AG04450 (cell line): ENCODE data around the gene ALOX5. TPM values are rescaled to one million over a fixed set of nuclear protein-coding genes. Genes with fewer than 3 reads are reported as not detected.
"Not testable (repeated sequence)": the region's sequence is repeated elsewhere in the genome, so short reads cannot be mapped to it uniquely, and the experiment has no call there.

ENCODE experiments used
- CTCF ChIA-PET: fragments of 300-600, 350-600 bp; formaldehyde crosslinking; extraction: SDS; loops from one replicate; lab custom pipeline; 2022; ENCODE audit warnings: antibody characterized with exemption, inconsistent platforms; lab: Charles Lee
- POLR2A ChIA-PET: fragments of 350-600 bp; formaldehyde crosslinking; extraction: SDS; loops from one replicate; lab custom pipeline; 2021; ENCODE audit warnings: antibody characterized with exemption, inconsistent platforms; lab: Yijun Ruan, JAX
- DNase-seq: peaks from one replicate; pipeline ENCODE4 v3.0.0-alpha.2; 2011; ENCODE audit warnings: low read depth, low spot score
- H3K27ac ChIP-seq: one replicate; pipeline ENCODE4 v1.5.1; 2012; ENCODE audit warnings: low read depth, low read length, control low read depth
- H3K27me3 ChIP-seq: one replicate; pipeline ENCODE4 v1.6.0; 2012; ENCODE audit warnings: low read length; ENCODE audit not compliant: control insufficient read depth, insufficient read depth
- H3K4me3 ChIP-seq: 2 replicates; pipeline ENCODE4 v1.5.1; 2011; ENCODE audit warnings: mild to moderate bottlenecking, low read depth, low read length, control low read depth
- H3K9me3 ChIP-seq: 2 replicates; pipeline ENCODE4 v1.5.1; 2012; ENCODE audit warnings: low read length; ENCODE audit not compliant: control insufficient read depth, insufficient read depth
- polyA plus RNA-seq: library from polyadenylated mRNA; depleted of rRNA; stranded (reverse); fragments of >200 nt; gene quantifications from 2 replicates; pipeline ENCODE4 v1.2.3, GENCODE V29; 2011
- TF ChIP-seq, protein P1 (sequence below): IDR thresholded peaks from 2 replicates; pipeline ENCODE4 v1.5.1; 2011; ENCODE audit warnings: low read depth, low read length, control low read depth, inconsistent platforms

ALOX5 gene
- polyA plus RNA-seq, 1 experiment, result not detected

DNA sequence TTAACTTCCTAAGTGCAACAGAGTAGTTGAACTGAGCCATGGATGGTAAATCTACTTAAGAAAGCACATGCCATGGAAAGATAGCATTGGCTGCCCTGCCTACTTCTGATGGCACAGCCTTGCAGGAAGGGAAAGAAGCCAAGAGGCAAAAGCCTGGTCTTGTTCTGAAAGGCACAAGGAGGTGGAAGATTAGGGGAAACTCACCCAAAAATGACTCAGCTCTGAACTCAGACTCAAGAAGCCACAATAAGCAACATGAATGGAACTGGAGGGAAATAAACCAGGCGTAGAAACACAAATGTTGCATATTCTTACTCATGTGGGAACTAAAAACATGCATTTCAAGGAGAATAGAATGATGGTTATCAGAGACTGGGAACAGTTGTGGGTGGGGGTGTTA is 20.8 kb upstream of the ALOX5 start:
- POLR2A ChIA-PET, result no interaction called here
- CTCF ChIA-PET, result no interaction called here
- TF ChIP-seq, protein P1, sequence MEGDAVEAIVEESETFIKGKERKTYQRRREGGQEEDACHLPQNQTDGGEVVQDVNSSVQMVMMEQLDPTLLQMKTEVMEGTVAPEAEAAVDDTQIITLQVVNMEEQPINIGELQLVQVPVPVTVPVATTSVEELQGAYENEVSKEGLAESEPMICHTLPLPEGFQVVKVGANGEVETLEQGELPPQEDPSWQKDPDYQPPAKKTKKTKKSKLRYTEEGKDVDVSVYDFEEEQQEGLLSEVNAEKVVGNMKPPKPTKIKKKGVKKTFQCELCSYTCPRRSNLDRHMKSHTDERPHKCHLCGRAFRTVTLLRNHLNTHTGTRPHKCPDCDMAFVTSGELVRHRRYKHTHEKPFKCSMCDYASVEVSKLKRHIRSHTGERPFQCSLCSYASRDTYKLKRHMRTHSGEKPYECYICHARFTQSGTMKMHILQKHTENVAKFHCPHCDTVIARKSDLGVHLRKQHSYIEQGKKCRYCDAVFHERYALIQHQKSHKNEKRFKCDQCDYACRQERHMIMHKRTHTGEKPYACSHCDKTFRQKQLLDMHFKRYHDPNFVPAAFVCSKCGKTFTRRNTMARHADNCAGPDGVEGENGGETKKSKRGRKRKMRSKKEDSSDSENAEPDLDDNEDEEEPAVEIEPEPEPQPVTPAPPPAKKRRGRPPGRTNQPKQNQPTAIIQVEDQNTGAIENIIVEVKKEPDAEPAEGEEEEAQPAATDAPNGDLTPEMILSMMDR, result no peak
- Histone ChIP-seq H3K9me3 (peaks cover 3% of the 10 kb centered on the region), H3K27ac (no peak overlapping the region), H3K27me3 (no peaks in the 10 kb centered on the region), H3K4me3 (no peak overlapping the region)
- DNase-seq, result no peak

DNA sequence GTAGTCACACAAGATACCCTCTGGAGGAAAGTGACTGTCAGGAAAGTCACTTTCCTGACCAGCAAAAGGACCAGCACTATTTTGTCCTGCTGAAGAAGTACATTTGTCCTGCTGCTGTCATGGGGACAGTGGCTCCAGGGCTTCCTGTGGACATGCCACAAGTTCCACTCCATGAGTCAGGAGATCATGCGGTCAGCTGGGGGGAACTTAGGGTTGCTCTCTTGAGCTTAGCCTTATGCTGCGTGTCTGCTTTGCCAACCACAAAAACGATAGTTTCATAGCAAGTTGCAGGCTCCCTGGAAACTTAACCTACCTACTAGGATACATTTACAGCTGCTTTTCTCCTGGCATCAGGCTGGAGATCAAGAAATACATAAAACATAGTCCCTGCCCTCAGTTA is 19.8 kb upstream of the ALOX5 start:
- Histone ChIP-seq H3K9me3 (no peaks in the 10 kb centered on the region), H3K27ac (no peak overlapping the region), H3K27me3 (no peaks in the 10 kb centered on the region), H3K4me3 (no peak overlapping the region)
- DNase-seq, result no peak
- POLR2A ChIA-PET, result no interaction called here
- TF ChIP-seq, protein P1, result no peak
- CTCF ChIA-PET, result no interaction called here

DNA sequence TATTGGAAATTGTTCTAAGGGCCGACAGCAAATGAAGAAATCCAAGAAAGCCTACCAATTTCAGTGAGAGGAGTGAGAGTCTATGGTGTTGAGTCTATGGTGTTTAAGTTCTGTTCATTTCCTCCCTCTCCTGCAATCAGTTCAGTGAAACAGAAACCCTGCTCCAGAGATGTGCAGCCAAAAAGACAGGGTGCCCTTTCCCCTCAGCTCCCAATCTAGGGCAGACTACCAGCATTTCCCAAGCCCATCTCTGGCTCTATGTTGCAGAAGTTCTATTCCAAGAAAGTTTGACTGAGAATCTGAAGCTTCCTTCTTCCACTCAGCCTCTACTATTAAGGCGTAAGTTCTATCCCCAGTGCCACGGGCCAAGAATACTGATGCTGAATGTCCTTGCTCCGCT is 18.5 kb upstream of the ALOX5 start:
- no peak for DNase-seq
- H3K9me3 ChIP-seq, result no peaks in the 10 kb centered on the region
- H3K4me3 ChIP-seq, result no peak overlapping the region
- H3K27ac ChIP-seq, result no peak overlapping the region
- no peaks in the 10 kb centered on the region for H3K27me3 ChIP-seq
- CTCF ChIA-PET, result interaction anchor here (0.6 kb wide), 1 partner anchor 11 kb away, joined by 3 read pairs; no protein-coding TSS in a partner anchor
- POLR2A ChIA-PET, result no interaction called here
- TF ChIP-seq, protein P1, result no peak

DNA sequence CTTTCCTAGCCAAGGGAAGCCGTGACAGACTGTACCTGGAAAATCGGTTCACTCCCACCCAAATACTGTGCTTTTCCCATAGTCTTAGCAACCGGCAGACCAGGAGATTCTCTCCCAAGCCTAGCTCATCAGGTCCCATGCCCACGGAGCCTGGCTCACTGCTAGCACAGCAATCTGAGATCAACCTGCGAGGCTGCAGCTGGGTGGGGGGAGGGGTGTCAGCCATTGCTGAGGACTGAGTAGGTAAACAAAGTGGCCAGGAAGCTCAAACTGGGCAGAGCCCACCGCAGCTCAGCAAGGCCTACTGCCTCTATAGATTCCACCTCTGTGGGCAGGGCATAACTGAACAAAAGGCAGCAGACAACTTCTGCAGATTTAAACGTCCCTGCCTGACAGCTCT is 15.1 kb upstream of the ALOX5 start:
- H3K9me3 ChIP-seq, POLR2A ChIA-PET, H3K27ac ChIP-seq, CTCF ChIA-PET, H3K27me3 ChIP-seq, DNase-seq, H3K4me3 ChIP-seq: not testable (repeated sequence)

DNA sequence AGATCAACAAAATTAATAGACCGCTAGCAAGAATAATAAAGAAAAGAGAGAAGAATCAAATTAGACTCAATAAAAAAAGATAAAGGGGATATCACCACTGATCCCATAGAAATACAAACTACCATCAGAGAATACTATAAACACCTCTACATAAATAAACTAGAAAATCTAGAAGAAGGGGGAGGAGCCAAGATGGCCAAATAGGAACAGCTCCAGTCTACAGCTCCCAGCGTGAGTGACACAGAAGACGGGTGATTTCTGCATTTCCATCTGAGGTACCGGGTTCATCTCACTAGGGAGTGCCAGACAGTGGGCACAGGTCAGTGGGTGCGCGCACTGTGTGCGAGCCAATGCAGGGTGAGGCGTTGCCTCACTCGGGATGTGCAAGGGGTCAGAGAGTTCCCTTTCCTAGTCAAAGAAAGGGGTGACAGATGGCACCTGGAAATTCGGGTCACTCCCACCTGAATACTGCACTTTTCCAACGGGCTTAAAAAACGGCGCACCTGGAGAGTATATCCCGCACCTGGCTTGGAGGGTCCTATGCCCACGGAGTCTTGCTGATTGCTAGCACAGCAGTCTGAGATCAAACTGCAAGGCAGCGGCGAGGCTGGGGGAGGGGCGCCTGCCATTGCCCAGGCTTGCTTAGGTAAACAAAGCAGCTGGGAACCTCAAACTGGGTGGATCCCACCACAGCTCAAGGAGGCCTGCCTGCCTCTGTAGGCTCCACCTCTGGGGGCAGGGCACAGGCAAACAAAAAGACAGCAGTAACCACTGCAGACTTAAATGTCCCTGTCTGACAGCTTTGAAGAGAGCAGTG is 11.8 kb upstream of the ALOX5 start:
- H3K27ac ChIP-seq, H3K4me3 ChIP-seq, POLR2A ChIA-PET, DNase-seq, H3K9me3 ChIP-seq, CTCF ChIA-PET, H3K27me3 ChIP-seq: not testable (repeated sequence)

DNA sequence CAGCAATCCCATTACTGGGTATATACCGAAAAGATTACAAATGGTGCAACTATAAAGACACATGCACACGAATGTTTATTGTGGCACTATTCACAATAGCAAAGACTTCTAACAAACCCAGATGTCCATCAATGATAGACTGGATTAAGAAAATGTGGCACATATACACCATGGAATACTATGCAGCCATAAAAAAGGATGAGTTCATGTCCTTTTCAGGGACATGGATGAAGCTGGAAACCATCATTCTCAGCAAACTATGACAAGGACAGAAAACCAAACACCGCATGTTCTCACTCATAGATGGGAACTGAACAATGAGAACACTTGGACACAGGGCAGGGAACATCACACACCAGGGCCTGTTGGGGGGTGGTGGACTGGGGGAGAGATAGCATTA is 6.4 kb upstream of the ALOX5 start:
- H3K27ac ChIP-seq, H3K4me3 ChIP-seq, H3K27me3 ChIP-seq, H3K9me3 ChIP-seq, CTCF ChIA-PET, DNase-seq, POLR2A ChIA-PET: not testable (repeated sequence)
